SH-SY5Y (cell line): Measurements from ENCODE around the gene PYM1.
A peak's percentile ranks its signal among the peaks of the same experiment; 100 is the strongest.

Experiments used
- GATA2 ChIP-seq: IDR thresholded peaks from 2 replicates; pipeline ENCODE4 v1.6.1; 2011; ENCODE audit warnings: mild to moderate bottlenecking, low read depth, low read length
- GATA3 ChIP-seq: IDR thresholded peaks from 2 replicates; pipeline ENCODE4 v1.6.1; 2011; ENCODE audit warnings: low read depth, mild to moderate bottlenecking, low read length, moderate library complexity

Gene PYM1

DNA sequence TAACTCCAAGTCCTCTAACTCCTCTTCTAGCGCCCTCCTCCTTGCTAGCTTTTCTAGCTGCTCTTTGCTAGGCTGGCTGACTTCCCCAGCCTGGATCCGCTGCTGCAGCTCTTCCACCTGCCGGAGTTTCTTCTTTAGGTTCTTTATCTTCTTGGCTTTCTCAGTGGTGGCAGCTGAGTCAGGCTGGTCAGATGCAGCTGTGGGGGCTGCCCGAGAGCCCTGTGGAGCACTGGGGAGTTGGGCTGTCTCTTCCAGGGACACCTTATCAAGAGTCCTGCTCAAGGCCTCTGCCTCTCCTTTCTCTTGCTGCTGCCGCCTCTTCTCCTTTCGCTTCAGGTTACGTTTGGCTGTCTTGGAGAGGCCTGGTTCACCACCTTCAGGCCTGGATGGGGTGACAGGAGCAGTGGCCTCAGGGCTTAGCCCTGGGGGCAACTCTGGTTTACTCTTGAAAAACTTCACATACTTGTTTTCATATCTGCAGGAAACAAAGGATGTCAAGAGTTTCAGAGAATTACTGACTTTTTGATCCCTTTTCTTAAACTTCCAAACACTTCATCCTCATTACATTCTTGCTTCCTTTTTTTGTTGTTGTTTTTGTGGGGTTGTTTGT lies 25.7 kb downstream of the PYM1 start:
- TF ChIP-seq GATA3 (no peak), GATA2 (no peak)

DNA sequence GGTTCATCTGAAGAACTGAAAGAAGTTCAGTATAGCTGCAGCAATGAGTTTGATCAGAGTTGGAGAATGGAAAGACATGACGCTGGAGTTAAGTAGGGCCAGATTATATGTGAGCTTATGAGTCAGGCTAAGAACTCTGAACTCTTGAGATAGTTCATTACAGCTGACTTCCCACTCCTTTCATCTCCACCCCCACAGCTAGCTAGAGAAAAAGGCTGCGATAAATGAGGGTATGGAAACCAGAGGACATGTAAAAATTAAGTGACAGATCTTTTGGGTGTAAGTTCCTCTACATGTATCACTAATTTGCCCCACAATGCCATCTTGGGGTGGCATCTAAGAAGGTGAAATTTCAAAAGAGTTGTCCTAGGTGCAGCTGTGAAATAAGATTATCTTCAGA lies 28.6 kb downstream of the PYM1 start:
- TF ChIP-seq GATA3 (no peak), GATA2 (no peak)

DNA sequence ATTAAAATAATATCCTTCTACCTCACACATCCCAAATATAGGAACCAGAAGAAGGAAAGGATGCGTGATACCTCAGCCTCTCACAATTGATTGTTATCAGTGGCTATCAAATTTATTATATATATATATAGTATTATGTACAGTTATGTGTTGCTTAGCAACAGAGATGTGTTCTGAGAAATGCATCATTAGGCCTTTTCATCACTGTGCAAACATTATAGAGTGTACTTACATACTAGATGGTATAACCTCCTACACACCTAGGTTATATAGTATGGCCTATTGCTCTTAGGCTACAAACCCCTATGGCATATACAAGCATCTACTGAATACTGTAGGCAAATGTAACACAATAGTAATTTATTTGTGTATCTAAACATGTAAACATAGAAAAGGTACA lies 34.0 kb downstream of the PYM1 start:
- TF ChIP-seq GATA3: no peak
- no peak for TF ChIP-seq GATA2

DNA sequence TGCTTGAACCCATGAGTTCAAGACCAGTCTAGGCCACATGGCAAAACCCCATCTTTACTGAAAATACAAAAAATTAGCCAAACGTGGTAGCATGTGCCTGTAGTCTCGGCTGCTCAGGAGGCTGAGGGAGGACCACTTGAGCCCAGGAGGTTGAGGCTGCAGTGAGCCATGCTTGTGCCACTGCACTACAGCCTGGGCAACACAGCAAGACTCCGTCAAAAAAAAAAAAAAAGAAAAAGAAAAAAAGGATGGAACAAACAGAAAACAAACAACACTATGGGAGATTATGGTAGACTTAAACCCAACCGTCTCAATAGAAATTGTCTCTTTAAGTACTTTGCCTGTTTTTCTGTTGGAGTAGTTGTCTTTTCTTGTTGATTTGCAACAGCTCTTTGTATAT lies 36.4 kb downstream of the PYM1 start:
- no peak for TF ChIP-seq GATA2
- TF ChIP-seq GATA3: no peak

DNA sequence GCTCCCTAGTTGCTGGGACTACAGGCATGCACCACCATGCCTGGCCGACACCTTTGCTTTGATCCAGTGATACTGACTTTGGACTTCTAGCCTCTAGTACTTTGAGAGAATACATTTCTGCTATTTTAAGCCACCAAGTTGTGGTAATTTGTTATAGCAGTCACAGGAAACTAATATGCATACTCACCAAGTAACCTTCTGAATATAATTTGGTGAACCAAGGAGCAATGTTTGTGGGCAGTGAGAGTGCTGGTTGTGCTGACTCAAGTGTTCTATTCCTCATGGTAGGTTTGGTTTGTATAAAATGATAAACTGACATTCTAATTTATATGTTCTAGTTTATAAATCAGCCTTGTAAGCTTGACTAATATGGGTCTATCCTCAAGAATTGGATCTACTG lies 42.6 kb downstream of the PYM1 start:
- TF ChIP-seq GATA2: no peak
- no peak for TF ChIP-seq GATA3

DNA sequence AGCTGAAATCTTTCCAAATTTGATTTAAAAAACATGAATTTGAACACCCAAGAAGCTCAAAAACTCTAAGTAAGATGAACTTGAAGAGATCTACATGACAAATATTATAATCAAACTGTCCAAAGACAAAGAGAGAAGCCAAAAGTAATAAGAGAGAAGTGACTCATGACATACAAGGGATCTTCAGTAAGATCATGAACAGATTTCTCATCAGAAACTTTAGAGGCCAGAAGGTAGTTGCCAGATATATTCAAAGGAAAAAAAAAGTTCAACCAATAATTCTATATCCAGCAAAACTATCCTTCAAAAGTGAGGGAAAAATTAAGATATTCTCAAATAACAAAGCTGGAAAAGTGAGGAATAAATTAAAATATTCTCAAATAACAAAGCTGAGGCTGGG lies 49.9 kb downstream of the PYM1 start:
- TF ChIP-seq GATA3 (no peak), GATA2 (no peak)

DNA sequence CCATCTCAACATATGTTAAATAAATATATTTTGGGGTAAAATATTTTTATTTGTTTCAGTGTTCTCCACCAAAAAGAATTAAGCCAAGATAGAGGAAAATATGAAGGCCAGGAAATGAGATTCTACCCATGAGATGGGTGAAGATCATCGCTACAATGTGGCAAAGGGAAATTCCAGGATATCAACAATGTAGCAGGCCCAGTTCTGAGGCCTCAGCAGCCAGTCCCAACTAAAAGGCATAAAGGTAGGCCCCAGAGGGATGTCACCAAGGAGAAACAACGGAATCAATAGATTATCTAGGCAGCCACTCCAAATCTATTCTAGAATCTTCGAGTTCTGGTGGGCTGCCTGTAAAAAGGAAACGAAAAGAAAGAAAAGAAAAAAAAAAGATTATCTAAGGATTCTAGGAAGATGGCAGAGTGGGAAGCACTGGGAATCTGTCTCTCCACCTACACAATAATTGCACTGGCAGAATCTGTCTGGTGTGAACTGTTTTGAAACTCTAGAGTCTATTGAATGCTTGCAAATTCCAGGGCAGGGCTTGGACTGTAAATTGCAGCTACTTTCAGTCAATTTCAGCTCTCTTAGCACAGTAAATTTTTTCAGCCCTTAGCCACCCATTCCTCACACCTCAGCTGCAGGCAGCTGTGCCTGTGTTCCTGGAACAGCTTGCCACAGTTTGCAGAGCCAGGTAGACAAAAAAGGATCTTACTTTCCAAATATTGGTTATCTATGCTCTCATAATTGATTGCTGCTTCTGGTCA lies 51.8 kb downstream of the PYM1 start:
- TF ChIP-seq GATA2 (no peak), GATA3 (no peak)

DNA sequence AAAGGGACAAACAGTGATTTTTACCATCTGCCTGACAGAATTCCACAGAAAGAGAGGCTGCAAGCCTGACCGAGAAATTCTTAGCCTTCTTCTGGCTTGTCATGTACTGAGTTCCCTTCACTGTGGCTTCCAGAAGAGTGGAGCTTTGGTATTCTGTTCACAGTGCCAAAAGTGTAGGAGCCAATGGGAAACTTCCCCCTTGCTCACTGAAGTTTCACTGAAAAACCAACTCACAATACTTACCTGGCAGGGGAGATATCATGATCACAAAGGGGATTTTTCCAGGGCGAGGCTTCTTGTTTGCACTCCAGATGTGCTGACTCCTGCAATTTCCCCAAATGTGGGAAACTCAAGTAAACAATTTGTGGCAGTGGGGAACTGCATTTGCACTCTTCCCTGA lies 53.3 kb downstream of the PYM1 start:
- TF ChIP-seq GATA2 (no peak), GATA3 (no peak)

DNA sequence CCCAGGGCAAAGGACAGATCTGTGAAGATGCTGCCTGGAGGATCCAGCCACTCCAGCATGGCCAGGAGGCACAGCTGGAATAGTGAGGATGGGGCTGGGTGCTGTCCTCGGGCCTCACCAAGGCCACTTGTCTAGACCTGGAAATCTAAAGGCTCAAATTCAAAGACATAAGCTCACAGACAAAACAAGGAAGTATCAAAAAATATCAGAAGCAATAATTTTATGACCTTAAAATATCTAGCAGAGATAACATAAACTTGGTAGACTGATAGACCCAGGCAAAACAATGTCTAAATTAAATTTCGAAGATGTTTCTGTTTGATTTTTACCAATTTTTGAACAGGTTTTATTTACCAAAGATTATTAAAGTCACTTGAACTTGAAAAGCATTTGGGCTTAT lies 62.4 kb downstream of the PYM1 start:
- no peak for TF ChIP-seq GATA3
- no peak for TF ChIP-seq GATA2

DNA sequence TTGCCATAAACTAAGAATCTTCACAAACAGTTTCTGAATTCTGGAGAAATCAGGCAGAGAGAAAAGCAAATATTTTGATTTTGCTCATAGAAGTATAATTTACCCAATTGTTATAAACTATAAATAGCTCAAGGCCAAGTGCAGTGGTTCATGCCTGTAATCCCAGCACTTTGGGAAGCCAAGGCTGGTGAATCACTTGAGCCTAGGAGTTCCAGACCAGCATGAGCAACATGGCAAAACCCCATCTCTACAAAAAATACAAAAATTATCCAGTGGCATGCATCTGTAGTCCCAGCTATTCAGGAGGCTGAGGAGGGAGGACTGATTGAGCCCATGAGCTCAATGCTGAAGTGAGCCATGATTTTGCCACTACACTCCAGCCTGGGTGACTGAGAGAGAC lies 65.4 kb downstream of the PYM1 start:
- TF ChIP-seq GATA2 (no peak), GATA3 (no peak)

DNA sequence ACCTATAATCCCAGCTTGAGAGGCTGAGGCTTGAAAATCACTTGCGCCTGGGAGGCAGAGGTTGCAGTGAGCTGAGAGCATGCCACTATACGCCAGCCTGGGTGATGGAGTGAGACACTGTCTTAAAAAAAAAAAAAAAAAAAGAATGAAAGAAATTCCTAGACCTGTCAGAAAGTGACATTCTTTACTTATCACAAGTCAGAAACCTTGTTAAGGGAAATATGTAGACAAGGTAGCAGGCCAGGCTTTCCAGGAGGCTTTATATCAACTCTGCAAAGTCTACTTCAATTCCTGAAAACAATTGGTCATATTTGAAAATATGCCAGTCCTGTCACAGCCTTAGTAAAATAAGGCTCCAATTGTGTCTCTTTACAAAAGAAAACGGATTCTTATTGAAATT lies 65.8 kb downstream of the PYM1 start:
- TF ChIP-seq GATA2 (no peak), GATA3 (no peak)

DNA sequence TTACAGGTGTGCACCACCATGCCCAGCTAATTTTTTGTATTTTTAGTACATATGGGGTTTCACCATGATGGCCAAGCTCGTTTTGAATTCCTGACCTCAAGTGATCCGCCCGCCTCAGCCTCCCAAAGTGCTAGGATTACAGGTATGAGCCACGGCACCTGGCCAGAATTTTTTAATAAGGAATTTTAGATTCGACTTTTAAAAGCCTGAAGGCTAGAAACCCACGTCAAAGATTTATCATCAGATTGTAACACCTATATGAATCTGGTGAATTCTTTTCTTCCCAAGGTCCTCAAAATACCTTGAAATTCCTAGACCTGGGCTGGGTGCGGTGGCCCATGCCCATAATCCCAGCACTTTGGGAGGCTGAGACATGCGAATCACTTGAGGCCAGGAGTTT lies 66.3 kb downstream of the PYM1 start:
- TF ChIP-seq GATA2 (no peak), GATA3 (no peak)

DNA sequence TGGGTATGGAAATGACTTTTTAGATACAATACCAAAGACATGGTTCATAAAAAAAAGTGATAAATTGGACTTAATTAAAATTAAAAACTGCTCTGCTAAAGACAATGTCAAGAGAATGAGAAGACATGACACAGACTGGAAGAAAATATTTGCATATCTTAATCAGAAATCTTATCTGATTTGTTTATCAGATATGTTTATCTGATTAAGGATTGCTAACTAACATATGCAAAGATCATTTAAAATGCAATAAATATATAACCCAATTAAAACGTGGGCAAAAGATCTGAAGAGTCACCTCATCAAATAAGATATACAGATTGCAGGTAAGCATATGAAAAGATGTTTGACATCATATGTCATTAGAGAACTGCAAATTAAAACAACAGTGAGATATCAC lies 75.0 kb downstream of the PYM1 start:
- TF ChIP-seq GATA3 (0 out of 2 replicates have a peak, but pooled peaks have one; percentile 35), GATA2 (no peak)
